ENCODE data around the gene SRRM3. TPM values are rescaled to one million over a fixed set of nuclear protein-coding genes. Genes with fewer than 3 reads are reported as not detected.
"Not testable (repeated sequence)": the region's sequence is repeated elsewhere in the genome, so short reads cannot be mapped to it uniquely, and the experiment has no call there.

SRRM3 gene
- total and polyA plus RNA-seq, 3 experiments from 2014 or later, result not detected

DNA sequence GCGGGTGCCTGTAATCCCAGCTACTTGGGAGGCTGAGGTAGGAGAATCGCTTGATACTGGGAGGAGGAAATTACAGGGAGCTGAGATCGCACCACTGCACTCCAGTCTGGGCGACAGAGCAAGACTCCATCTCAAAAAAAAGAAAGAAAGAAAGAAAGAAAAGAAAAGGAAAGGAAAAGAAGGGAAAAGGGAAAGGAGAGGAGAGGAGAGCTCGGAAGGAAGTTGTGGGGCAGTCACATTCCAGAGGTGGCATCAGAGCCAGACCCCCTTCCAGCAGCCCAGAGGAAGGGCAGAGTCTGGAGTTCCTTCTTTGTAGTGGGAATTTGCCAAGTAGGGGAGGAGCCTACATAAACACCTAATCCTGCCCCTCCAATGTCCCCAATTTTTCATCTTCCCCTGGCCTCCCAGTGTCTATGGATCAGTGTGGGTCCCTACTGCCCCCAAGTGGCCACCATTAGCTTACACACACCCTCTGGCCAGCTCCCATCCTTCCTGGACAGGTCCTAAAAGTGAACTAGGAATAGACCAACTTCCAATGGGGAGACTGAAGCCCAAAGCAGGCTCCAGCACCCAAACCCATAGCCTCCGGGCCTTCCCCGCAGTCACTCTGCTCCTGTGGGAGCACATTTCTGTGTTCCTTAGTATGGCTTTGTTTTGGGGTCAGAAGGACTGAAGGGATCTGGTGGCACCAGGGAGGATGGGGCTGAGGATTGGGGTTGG is 61.1 kb downstream of the SRRM3 start:
- Histone ChIP-seq H3K9me3 (ENCODE audit: low read length) (no peaks in the 10 kb centered on the region), H3K27ac (ENCODE audit: low read depth, low read length) (no peak overlapping the region), H3K36me3 (ENCODE audit: insufficient read depth, low read length) (no peaks in the 10 kb centered on the region), H3K4me3 (ENCODE audit: low read length) (no peak overlapping the region), H3K27me3 (ENCODE audit: insufficient read depth, low read length, poor library complexity, severe bottlenecking) (peaks cover 10% of the 10 kb centered on the region), H3K4me1 (ENCODE audit: insufficient read depth, low read length) (no peaks in the 10 kb centered on the region)
- no peaks in the 10 kb centered on the region for H3K36me3 Mint-ChIP-seq
- no peak overlapping the region for H3K27ac Mint-ChIP-seq
- no peak overlapping the region for H3K4me3 Mint-ChIP-seq
- H3K27me3 Mint-ChIP-seq, result peaks cover 17 to 38% of the 10 kb centered on the region in 2 donors
- peak in 1 of 5 donors; percentile 39 for DNase-seq
- ChIA-PET CTCF (interaction anchor here (0.6 to 1.3 kb wide), 9 partner anchors 8 to 86 kb away, joined by 3 to 5 read pairs (median 3); no protein-coding TSS in a partner anchor), POLR2A (no interaction called here)
- peaks cover 0 to 14% (median 7%) of the 10 kb centered on the region in 3 donors for H3K4me1 Mint-ChIP-seq
- H3K9me3 Mint-ChIP-seq, result peaks cover 0 to 3% (median 0%) of the 10 kb centered on the region in 5 donors

- Mint-ChIP-seq H3K9me3 (peaks cover 0 to 3% (median 0%) of the 10 kb centered on the region in 5 donors), H3K27ac (no peak overlapping the region), H3K4me1 (peaks cover 4 to 13% (median 11%) of the 10 kb centered on the region in 3 donors), H3K36me3 (no peaks in the 10 kb centered on the region), H3K27me3 (peaks cover 22 to 43% of the 10 kb centered on the region in 2 donors), H3K4me3 (no peak overlapping the region)
- no peaks in the 10 kb centered on the region for H3K4me1 ChIP-seq (ENCODE audit: insufficient read depth, low read length)
- CTCF ChIA-PET, result interaction anchor here (0.6 kb wide), 1 partner anchor 1855 kb away, joined by 4 read pairs; no protein-coding TSS in a partner anchor
- POLR2A ChIA-PET, result no interaction called here
- H3K9me3 ChIP-seq (ENCODE audit: low read length), result no peaks in the 10 kb centered on the region
- H3K36me3 ChIP-seq (ENCODE audit: insufficient read depth, low read length), result no peaks in the 10 kb centered on the region
- H3K27me3 ChIP-seq (ENCODE audit: insufficient read depth, low read length, poor library complexity, severe bottlenecking), result peaks cover 6% of the 10 kb centered on the region
- H3K27ac ChIP-seq (ENCODE audit: low read depth, low read length), result no peak overlapping the region
- DNase-seq, result no peak
- H3K4me3 ChIP-seq (ENCODE audit: low read length), result no peak overlapping the region
Measured at GRCh38 chr7:76265299-76265698, 63.6 kb downstream of the SRRM3 start.

GRCh38 chr7:76267107-76267893 is 65.6 kb downstream of the SRRM3 start:
- H3K4me1 Mint-ChIP-seq, result peaks cover 4 to 13% (median 9%) of the 10 kb centered on the region in 3 donors
- Histone ChIP-seq H3K27me3 (ENCODE audit: insufficient read depth, low read length, poor library complexity, severe bottlenecking) (peaks cover 6% of the 10 kb centered on the region), H3K4me3 (ENCODE audit: low read length) (no peak overlapping the region), H3K4me1 (ENCODE audit: insufficient read depth, low read length) (no peaks in the 10 kb centered on the region), H3K36me3 (ENCODE audit: insufficient read depth, low read length) (no peaks in the 10 kb centered on the region), H3K9me3 (ENCODE audit: low read length) (no peaks in the 10 kb centered on the region), H3K27ac (ENCODE audit: low read depth, low read length) (no peak overlapping the region)
- H3K36me3 Mint-ChIP-seq, result no peaks in the 10 kb centered on the region
- peak overlapping the region in 1 of 7 donors; percentile 44 for H3K4me3 Mint-ChIP-seq
- H3K27me3 Mint-ChIP-seq, result peaks cover 22 to 38% of the 10 kb centered on the region in 2 donors
- no peak for DNase-seq
- H3K9me3 Mint-ChIP-seq, result peaks cover 0 to 3% (median 0%) of the 10 kb centered on the region in 5 donors
- no peak overlapping the region for H3K27ac Mint-ChIP-seq
- ChIA-PET CTCF (no interaction called here), POLR2A (no interaction called here)

- H3K36me3 ChIP-seq (ENCODE audit: insufficient read depth, low read length), result no peaks in the 10 kb centered on the region
- POLR2A ChIA-PET, result no interaction called here
- CTCF ChIA-PET, result interaction anchor here (1.2 kb wide), 1 partner anchor 23 kb away, joined by 3 read pairs; no protein-coding TSS in a partner anchor
- H3K4me1 Mint-ChIP-seq, result peaks cover 4 to 13% (median 9%) of the 10 kb centered on the region in 3 donors
- no peak overlapping the region for H3K4me3 Mint-ChIP-seq
- peaks cover 0 to 3% (median 0%) of the 10 kb centered on the region in 5 donors for H3K9me3 Mint-ChIP-seq
- H3K9me3 ChIP-seq (ENCODE audit: low read length), result no peaks in the 10 kb centered on the region
- H3K27ac ChIP-seq (ENCODE audit: low read depth, low read length), result no peak overlapping the region
- peaks cover 22 to 40% of the 10 kb centered on the region in 2 donors for H3K27me3 Mint-ChIP-seq
- H3K36me3 Mint-ChIP-seq, result no peaks in the 10 kb centered on the region
- H3K4me3 ChIP-seq (ENCODE audit: low read length), result no peak overlapping the region
- no peaks in the 10 kb centered on the region for H3K4me1 ChIP-seq (ENCODE audit: insufficient read depth, low read length)
- peaks cover 6% of the 10 kb centered on the region for H3K27me3 ChIP-seq (ENCODE audit: insufficient read depth, low read length, poor library complexity, severe bottlenecking)
- no peak for DNase-seq
- H3K27ac Mint-ChIP-seq, result no peak overlapping the region
Measured at GRCh38 chr7:76267894-76268183, 66.1 kb downstream of the SRRM3 start.

DNA sequence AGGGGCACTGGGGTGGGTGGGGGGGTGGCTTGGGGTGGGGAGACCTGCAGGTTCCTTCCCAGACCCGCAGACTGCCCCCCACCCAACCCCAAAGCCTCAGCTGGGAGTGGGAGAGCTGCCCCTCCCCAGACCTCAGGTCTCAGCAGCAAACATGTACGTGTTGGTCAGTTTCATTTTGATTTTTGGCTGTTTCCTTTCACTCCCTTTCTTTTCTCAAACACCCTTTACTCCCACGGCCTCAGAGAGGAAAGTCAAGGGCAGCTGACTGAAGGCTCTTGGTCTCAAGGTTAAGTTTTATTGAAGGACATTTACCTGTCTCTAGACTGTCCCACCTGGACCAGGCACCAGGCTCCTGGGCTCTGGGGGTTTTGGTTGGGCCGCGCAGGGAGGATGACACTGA is 66.7 kb downstream of the SRRM3 start:
- Histone ChIP-seq H3K36me3 (ENCODE audit: insufficient read depth, low read length) (no peaks in the 10 kb centered on the region), H3K9me3 (ENCODE audit: low read length) (no peaks in the 10 kb centered on the region), H3K27ac (ENCODE audit: low read depth, low read length) (no peak overlapping the region), H3K4me1 (ENCODE audit: insufficient read depth, low read length) (no peaks in the 10 kb centered on the region), H3K4me3 (ENCODE audit: low read length) (no peak overlapping the region), H3K27me3 (ENCODE audit: insufficient read depth, low read length, poor library complexity, severe bottlenecking) (peaks cover 6% of the 10 kb centered on the region)
- ChIA-PET POLR2A (no interaction called here), CTCF (interaction anchor here (1.2 kb wide), 1 partner anchor 23 kb away, joined by 3 read pairs; no protein-coding TSS in a partner anchor)
- no peak for DNase-seq
- H3K4me1 Mint-ChIP-seq, result peaks cover 4 to 13% (median 10%) of the 10 kb centered on the region in 3 donors
- no peaks in the 10 kb centered on the region for H3K36me3 Mint-ChIP-seq
- no peak overlapping the region for H3K27ac Mint-ChIP-seq
- H3K27me3 Mint-ChIP-seq, result peaks cover 20 to 39% of the 10 kb centered on the region in 2 donors
- H3K9me3 Mint-ChIP-seq, result peaks cover 0 to 3% (median 0%) of the 10 kb centered on the region in 5 donors
- peak overlapping the region in 4 of 7 donors; percentile 2 to 41 (median 30) for H3K4me3 Mint-ChIP-seq

GRCh38 chr7:76269895-76270294 is 68.2 kb downstream of the SRRM3 start:
- no peaks in the 10 kb centered on the region for H3K9me3 ChIP-seq (ENCODE audit: low read length)
- ChIA-PET CTCF (no interaction called here), POLR2A (no interaction called here)
- no peak overlapping the region for H3K4me3 ChIP-seq (ENCODE audit: low read length)
- no peak overlapping the region for H3K27ac ChIP-seq (ENCODE audit: low read depth, low read length)
- peaks cover 4 to 13% (median 10%) of the 10 kb centered on the region in 3 donors for H3K4me1 Mint-ChIP-seq
- H3K4me1 ChIP-seq (ENCODE audit: insufficient read depth, low read length), result no peaks in the 10 kb centered on the region
- no peak for DNase-seq
- H3K27me3 ChIP-seq (ENCODE audit: insufficient read depth, low read length, poor library complexity, severe bottlenecking), result peaks cover 6% of the 10 kb centered on the region
- no peaks in the 10 kb centered on the region for H3K9me3 Mint-ChIP-seq
- peaks cover 29 to 46% of the 10 kb centered on the region in 2 donors for H3K27me3 Mint-ChIP-seq
- H3K36me3 ChIP-seq (ENCODE audit: insufficient read depth, low read length), result no peaks in the 10 kb centered on the region
- H3K27ac Mint-ChIP-seq, result peak overlapping the region in 1 of 8 donors; percentile 50
- peak overlapping the region in 1 of 7 donors; percentile 18 for H3K4me3 Mint-ChIP-seq
- H3K36me3 Mint-ChIP-seq, result no peaks in the 10 kb centered on the region

DNA sequence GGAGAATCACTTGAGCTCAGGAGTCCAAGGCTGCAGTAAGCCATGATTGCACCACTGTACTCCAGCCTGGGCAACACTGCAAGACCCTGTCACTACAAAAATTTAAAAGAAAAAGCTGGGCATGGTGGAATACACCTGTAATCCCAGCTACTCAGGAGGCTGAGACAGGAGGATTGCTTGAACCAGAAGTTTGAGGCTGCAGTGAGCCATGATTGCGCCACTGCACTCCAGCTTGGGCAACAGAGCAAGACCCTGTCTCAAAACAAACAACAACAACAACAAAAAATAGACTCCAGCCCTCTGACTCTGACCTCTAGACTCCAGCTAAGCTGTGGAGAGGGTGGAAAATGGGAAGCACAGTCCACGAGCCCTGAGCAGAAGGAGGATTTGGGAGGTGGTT is 69.7 kb downstream of the SRRM3 start:
- H3K9me3 ChIP-seq (ENCODE audit: low read length); H3K36me3 Mint-ChIP-seq; H3K27me3 ChIP-seq (ENCODE audit: insufficient read depth, low read length, poor library complexity, severe bottlenecking); POLR2A ChIA-PET; H3K9me3 Mint-ChIP-seq; H3K4me3 ChIP-seq (ENCODE audit: low read length); H3K36me3 ChIP-seq (ENCODE audit: insufficient read depth, low read length); H3K4me1 ChIP-seq (ENCODE audit: insufficient read depth, low read length); DNase-seq; H3K4me3 Mint-ChIP-seq; H3K27ac ChIP-seq (ENCODE audit: low read depth, low read length): not testable (repeated sequence)
- peaks cover 4 to 13% (median 10%) of the 10 kb centered on the region in 3 donors for H3K4me1 Mint-ChIP-seq
- H3K27me3 Mint-ChIP-seq, result peaks cover 28 to 46% of the 10 kb centered on the region in 2 donors
- peak overlapping the region in 1 of 8 donors; percentile 52 for H3K27ac Mint-ChIP-seq
- CTCF ChIA-PET, result interaction anchor here (1.3 kb wide), 1 partner anchor 9 kb away, joined by 3 read pairs; no protein-coding TSS in a partner anchor

- Histone ChIP-seq H3K27me3 (ENCODE audit: insufficient read depth, low read length, poor library complexity, severe bottlenecking) (peaks cover under 1% of the 10 kb centered on the region), H3K4me1 (ENCODE audit: insufficient read depth, low read length) (no peaks in the 10 kb centered on the region), H3K4me3 (ENCODE audit: low read length) (no peak overlapping the region), H3K27ac (ENCODE audit: low read depth, low read length) (no peak overlapping the region), H3K36me3 (ENCODE audit: insufficient read depth, low read length) (no peaks in the 10 kb centered on the region), H3K9me3 (ENCODE audit: low read length) (no peaks in the 10 kb centered on the region)
- Mint-ChIP-seq H3K27ac (no peak overlapping the region), H3K4me1 (peaks cover 4 to 10% (median 6%) of the 10 kb centered on the region in 3 donors), H3K36me3 (no peaks in the 10 kb centered on the region), H3K4me3 (peak overlapping the region in 1 of 7 donors; percentile 45), H3K9me3 (no peaks in the 10 kb centered on the region), H3K27me3 (peaks cover 27 to 48% of the 10 kb centered on the region in 2 donors)
- CTCF ChIA-PET, result no interaction called here
- POLR2A ChIA-PET, result no interaction called here
- DNase-seq, result no peak
Measured at GRCh38 chr7:76272142-76272541, 70.4 kb downstream of the SRRM3 start.
